Stimulated activated naive CD4-positive, alpha-beta T cell (primary cell): ENCODE data around the gene SP4.

Experiments
- DNase-seq, 6 experiments: peaks; one replicate each; lab custom pipeline; 2025; lab: John Stamatoyannopoulos, UW

SP4 gene

GRCh38 chr7:21443149-21443841 is 15.4 kb downstream of the SP4 start:
- no peak for DNase-seq

GRCh38 chr7:21448974-21449373 is 21.1 kb downstream of the SP4 start:
- no peak for DNase-seq

GRCh38 chr7:21450076-21450475 is 22.2 kb downstream of the SP4 start:
- DNase-seq, result no peak

- DNase-seq, result no peak
Measured at GRCh38 chr7:21450941-21451340, 23.1 kb downstream of the SP4 start.

- no peak for DNase-seq
Measured at GRCh38 chr7:21454182-21454581, 26.3 kb downstream of the SP4 start.

DNA sequence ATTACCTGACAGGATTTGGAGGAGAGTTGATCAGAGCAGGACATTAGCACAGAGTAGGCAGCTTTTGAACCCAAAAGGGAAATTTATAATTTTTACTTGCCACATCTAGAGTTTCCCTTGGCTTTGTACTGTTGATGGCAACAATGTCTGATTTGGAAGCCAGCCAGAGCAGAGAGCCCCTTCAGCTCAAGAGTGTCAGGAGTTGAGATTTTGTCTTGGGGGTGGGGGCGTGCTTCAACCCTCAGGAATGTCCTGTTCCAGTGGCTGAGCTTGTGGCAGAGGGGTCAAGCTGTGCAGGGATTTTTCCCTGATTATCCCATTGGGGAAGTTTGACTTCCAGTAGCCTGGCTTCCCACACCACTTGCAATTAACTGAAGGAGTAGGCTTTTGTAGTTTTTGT is 27.0 kb downstream of the SP4 start:
- no peak for DNase-seq

- DNase-seq, result no peak
Measured at GRCh38 chr7:21461282-21461681, 33.4 kb downstream of the SP4 start.

GRCh38 chr7:21462081-21462480 is 34.2 kb downstream of the SP4 start:
- no peak for DNase-seq

GRCh38 chr7:21463524-21463923 is 35.6 kb downstream of the SP4 start:
- no peak for DNase-seq

DNA sequence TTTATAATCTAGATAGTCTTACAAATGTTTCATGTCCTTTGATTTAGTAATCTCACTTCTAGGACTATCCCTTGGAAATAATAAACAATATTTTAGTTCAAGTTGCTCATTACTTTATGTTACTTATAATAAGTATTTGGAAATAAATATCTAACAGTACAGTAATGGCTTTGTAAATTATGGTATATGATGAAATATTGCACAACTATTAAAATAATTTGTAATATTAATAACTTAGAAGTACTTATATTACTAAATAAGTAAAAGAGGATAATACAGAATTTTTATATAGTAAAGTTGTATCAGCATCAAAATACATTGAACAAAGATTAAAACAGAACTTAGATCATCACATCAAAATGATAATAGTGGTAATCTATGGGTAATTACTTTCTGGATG is 41.1 kb downstream of the SP4 start:
- no peak for DNase-seq

GRCh38 chr7:21469894-21470293 is 42.0 kb downstream of the SP4 start:
- DNase-seq, result no peak

GRCh38 chr7:21472029-21472428 is 44.1 kb downstream of the SP4 start:
- no peak for DNase-seq

GRCh38 chr7:21476429-21476828 is 48.5 kb downstream of the SP4 start:
- no peak for DNase-seq

- DNase-seq, result no peak
Measured at GRCh38 chr7:21480693-21481403, 53.0 kb downstream of the SP4 start.

GRCh38 chr7:21486511-21486910 is 58.6 kb downstream of the SP4 start:
- no peak for DNase-seq

GRCh38 chr7:21495731-21496130 is 67.8 kb downstream of the SP4 start:
- DNase-seq, result no peak

DNA sequence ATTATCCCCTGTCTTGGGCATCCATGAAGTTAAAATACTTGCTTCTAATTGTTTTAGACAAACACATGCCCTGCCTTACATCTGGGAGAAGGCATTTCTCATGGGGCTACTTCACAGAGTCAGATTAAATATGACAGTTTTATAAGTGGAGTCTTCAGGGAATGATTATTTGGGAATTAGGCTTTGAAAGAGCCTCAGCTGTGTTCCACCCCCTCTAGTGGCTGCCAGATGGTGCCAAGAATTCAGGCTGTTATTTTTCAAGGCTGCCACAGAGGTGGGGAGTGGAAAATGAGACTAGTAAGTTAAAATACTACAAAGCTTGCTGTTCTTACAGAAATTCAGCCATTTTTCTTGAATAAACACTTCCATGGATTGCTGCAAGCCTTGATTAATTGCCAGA is 69.2 kb downstream of the SP4 start:
- DNase-seq, result no peak

GRCh38 chr7:21500117-21500832 is 72.4 kb downstream of the SP4 start:
- no peak for DNase-seq

GRCh38 chr7:21504021-21504420 is 76.1 kb downstream of the SP4 start:
- DNase-seq, result no peak

- peak in 2 of 6 experiments; percentile 1 to 16 for DNase-seq
Measured at GRCh38 chr7:21507627-21508343, 79.9 kb downstream of the SP4 start.

DNA sequence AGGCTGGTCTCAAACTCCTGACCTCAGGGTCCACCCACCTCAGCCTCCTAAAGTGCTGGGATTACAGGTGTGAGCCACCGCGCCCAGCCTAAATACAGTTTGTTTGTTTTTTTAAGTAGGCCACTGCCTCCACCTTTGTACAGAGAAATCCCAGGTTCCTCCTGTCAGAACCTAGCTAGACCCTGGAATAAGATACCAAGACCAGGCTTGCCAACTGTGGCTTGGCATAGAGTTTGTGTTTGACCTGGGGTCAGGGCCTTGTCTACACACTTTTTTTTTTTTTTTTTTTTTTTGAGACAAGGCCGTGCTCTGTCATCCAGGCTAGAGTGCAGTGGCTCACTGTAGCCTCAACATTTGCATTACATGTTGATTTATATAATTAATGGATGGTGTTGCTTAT is 80.7 kb downstream of the SP4 start:
- no peak for DNase-seq

GRCh38 chr7:21514062-21514461 is 86.2 kb downstream of the SP4 start:
- DNase-seq, result no peak

- DNase-seq, result no peak
Measured at GRCh38 chr7:21524680-21525079, 96.8 kb downstream of the SP4 start.
